DND-41 (cell line): Measurements from ENCODE around the gene CHCT1.
"Not testable (repeated sequence)": the region's sequence is repeated elsewhere in the genome, so short reads cannot be mapped to it uniquely, and the experiment has no call there.

Experiments
- ATAC-seq: fragments of 200-7000 bp; cut with Tn5 transposase; 3 replicates; pipeline ENCODE4 v1.9.1; 2021; ENCODE audit warnings: low read depth; ENCODE audit not compliant: insufficient read depth
- DNase-seq: peaks from one replicate; pipeline ENCODE4 v3.0.0-alpha.2; 2020
- H2AFZ ChIP-seq: 2 replicates; pipeline ENCODE4 v1.6.0; 2012; ENCODE audit warnings: low read depth, low read length
- H3K27ac ChIP-seq: 2 replicates; pipeline ENCODE4 v1.5.1; 2012; ENCODE audit warnings: low read length, inconsistent platforms
- H3K27me3 ChIP-seq: fragments of 200-600 bp; sonication (generic); 2 replicates; pipeline ENCODE4 v1.6.0; 2012; ENCODE audit warnings: low read length, mild to moderate bottlenecking, inconsistent platforms; ENCODE audit not compliant: insufficient read depth, poor library complexity
- H3K36me3 ChIP-seq: 2 replicates; pipeline ENCODE4 v1.5.1; 2012; ENCODE audit warnings: low read length, inconsistent platforms; ENCODE audit not compliant: insufficient read depth
- H3K4me1 ChIP-seq: 2 replicates; pipeline ENCODE4 v1.5.1; 2012; ENCODE audit warnings: mild to moderate bottlenecking, low read length; ENCODE audit not compliant: insufficient read depth
- H3K4me2 ChIP-seq: 2 replicates; pipeline ENCODE4 v1.6.0; 2012; ENCODE audit warnings: mild to moderate bottlenecking, moderate library complexity, low read length, inconsistent platforms; ENCODE audit not compliant: insufficient read depth
- H3K4me3 ChIP-seq, 2 experiments: fragments of 200-600 bp in 1 of 2; shearing (Covaris generic) in 1 of 2; 2 replicates each; pipeline ENCODE4 v1.5.1; 2012 to 2016; ENCODE audit warnings: inconsistent platforms in 2 of 2, low read length in 2 of 2, mild to moderate bottlenecking in 2 of 2, low read depth in 1 of 2, moderate library complexity in 1 of 2
- H3K79me2 ChIP-seq: 2 replicates; pipeline ENCODE4 v1.6.0; 2012; ENCODE audit warnings: low read length, inconsistent platforms; ENCODE audit not compliant: insufficient read depth
- H3K9ac ChIP-seq: 2 replicates; pipeline ENCODE4 v1.6.0; 2012; ENCODE audit warnings: low read depth, mild to moderate bottlenecking, inconsistent platforms, low read length, moderate library complexity
- H3K9me3 ChIP-seq: 2 replicates; pipeline ENCODE4 v1.5.1; 2012; ENCODE audit warnings: low read length, moderate library complexity, mild to moderate bottlenecking, inconsistent platforms; ENCODE audit not compliant: insufficient read depth, severe bottlenecking
- H4K20me1 ChIP-seq: 2 replicates; pipeline ENCODE4 v1.6.0; 2012; ENCODE audit warnings: low read length; ENCODE audit not compliant: insufficient read depth
- EZH2 ChIP-seq: IDR thresholded peaks from 3 replicates; pipeline ENCODE4 v1.6.1; 2012; ENCODE audit warnings: borderline replicate concordance, low read depth, mild to moderate bottlenecking, moderate library complexity, low read length, inconsistent platforms; ENCODE audit not compliant: severe bottlenecking
- TF ChIP-seq, protein P1 (sequence below): IDR thresholded peaks from 2 replicates; pipeline ENCODE4 v1.5.1; 2012; ENCODE audit warnings: borderline replicate concordance, low read length, moderate library complexity, mild to moderate bottlenecking; ENCODE audit not compliant: poor library complexity, severe bottlenecking; ENCODE audit errors: extremely low read depth

The CHCT1 gene

DNA sequence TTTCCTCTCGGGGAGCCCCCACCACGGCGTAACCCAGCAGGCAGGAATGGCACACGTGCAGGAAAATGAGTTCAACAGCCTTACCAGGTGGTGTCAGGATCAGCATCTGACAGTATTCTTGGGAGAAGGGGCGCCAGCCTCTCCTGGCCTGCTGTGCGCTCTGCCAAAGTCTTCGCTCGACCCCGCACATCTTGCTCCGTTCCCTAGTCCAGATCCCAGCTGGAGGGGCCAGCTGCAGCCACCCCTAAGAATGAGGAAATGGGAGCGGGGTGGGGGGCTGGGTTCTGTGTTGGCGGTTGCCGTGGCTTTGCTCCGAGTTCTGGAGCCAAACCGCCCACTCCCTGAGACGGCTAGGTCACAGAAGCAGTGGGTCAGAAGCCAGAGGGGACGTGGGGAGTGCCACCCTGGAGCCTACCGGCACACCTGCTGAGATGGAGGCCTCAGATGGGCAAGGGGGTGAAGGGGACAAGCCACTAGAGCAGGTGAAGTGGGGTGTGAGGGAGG lies at the start of gene CHCT1:
CHCT1 (plus strand) TSS at position 328 of the 504 bp plus-strand sequence; CDS start at position 432, 104 bp downstream.
- no peak for ATAC-seq
- Histone ChIP-seq H3K9ac (no peak within 1 kb of the TSS), H3K79me2 (no peaks in the 10 kb centered on the region), H2AFZ (no peak within 1 kb of the TSS), H3K4me3 (no peak within 1 kb of the TSS), H3K4me1 (no peaks in the 10 kb centered on the region), H3K4me2 (no peak within 1 kb of the TSS), H3K27ac (no peak within 1 kb of the TSS), H3K9me3 (no peaks in the 10 kb centered on the region), H3K27me3 (no peaks in the 10 kb centered on the region), H4K20me1 (no peaks in the 10 kb centered on the region), H3K36me3 (no peaks in the 10 kb centered on the region)
- DNase-seq = no peak
- TF ChIP-seq, protein P1, sequence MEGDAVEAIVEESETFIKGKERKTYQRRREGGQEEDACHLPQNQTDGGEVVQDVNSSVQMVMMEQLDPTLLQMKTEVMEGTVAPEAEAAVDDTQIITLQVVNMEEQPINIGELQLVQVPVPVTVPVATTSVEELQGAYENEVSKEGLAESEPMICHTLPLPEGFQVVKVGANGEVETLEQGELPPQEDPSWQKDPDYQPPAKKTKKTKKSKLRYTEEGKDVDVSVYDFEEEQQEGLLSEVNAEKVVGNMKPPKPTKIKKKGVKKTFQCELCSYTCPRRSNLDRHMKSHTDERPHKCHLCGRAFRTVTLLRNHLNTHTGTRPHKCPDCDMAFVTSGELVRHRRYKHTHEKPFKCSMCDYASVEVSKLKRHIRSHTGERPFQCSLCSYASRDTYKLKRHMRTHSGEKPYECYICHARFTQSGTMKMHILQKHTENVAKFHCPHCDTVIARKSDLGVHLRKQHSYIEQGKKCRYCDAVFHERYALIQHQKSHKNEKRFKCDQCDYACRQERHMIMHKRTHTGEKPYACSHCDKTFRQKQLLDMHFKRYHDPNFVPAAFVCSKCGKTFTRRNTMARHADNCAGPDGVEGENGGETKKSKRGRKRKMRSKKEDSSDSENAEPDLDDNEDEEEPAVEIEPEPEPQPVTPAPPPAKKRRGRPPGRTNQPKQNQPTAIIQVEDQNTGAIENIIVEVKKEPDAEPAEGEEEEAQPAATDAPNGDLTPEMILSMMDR = no peak
- no peak for TF ChIP-seq EZH2

DNA sequence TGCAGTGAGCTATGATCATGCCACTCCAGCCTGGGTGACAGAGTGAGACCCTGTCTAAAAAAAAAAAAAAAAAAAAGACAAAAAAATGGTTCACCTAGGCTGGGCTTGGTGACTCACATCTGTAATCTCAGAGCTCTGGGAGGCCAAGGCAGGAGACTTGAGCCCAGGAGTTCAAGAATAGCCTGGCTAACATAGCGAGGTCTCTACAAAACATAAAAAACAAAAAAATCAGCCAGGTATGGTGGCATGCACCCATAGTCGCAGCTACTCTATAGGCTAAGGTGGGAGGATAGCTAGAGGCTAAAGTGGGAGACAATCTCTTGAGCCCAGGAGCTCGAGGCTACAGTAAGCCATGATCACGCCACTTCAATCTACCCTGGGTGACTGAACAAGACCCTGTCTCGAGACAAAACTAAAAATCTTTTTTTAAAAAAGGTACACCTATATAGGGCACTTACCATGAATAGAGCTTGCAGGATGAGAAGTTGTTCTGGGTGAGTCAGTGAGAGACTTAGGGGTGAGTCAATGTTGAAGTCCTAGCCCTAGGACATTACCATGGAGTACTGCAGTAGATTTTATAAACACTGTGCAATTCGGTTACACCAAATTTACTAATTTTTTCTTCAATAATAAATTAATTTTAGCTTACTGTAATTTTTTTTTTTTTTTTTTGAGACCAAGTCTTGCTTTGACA lies 49.4 kb upstream of the CHCT1 start:
- Histone ChIP-seq H3K79me2 (peaks cover 67% of the 10 kb centered on the region), H3K4me2 (no peak overlapping the region), H2AFZ (no peak overlapping the region), H3K27ac (no peak overlapping the region), H4K20me1 (no peaks in the 10 kb centered on the region; the same call in 1 of the 2 replicates), H3K4me3 (no peak overlapping the region), H3K36me3 (peaks cover 7% of the 10 kb centered on the region; the same call in 1 of the 2 replicates), H3K4me1 (no peaks in the 10 kb centered on the region), H3K9me3 (no peaks in the 10 kb centered on the region), H3K27me3 (no peaks in the 10 kb centered on the region), H3K9ac (no peak overlapping the region)
- ATAC-seq = no peak
- DNase-seq = no peak
- TF ChIP-seq, protein P1 = no peak
- TF ChIP-seq EZH2 = no peak

DNA sequence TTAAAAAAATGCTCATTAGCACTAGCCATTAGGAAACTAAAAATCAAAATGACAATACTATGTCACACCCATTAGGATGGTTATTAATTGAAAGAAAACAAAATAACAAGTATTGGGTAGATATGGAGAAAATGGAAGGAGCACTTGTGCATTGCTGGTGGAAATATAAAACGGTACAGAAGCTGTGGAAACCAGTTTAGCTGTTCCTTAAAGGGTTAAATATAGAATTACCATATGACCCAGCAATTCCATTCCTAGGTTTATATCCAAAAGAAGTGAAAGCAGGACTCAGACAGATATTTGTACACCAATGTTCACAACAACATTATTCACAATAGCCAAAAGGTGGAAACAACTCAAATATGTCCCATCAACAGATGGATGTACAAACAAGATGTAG lies 44.1 kb upstream of the CHCT1 start:
- not testable (repeated sequence) for H2AFZ ChIP-seq, ATAC-seq, H3K4me3 ChIP-seq, H4K20me1 ChIP-seq, H3K9me3 ChIP-seq, H3K4me2 ChIP-seq, H3K27me3 ChIP-seq, H3K9ac ChIP-seq, H3K27ac ChIP-seq, H3K4me1 ChIP-seq, DNase-seq
- Histone ChIP-seq H3K79me2 (peaks cover 54% of the 10 kb centered on the region), H3K36me3 (peaks cover 13% of the 10 kb centered on the region)

DNA sequence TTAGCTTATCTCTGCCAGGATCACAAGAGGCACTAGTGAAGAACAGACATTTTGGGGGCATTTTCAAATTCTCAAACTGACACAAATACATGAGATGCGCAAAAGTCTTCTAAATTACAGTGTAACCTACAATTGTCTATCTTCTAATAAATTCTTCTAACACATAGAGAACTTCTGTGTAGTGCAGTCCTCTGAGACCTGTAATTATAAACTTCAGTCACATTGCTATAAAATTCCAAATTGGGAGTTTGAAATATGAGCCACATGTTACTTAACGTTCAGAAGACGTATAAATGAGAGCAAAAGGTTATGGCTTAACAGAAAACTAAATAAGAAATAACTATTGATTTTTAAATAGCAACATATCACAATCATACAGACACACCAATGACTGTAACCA lies 42.8 kb upstream of the CHCT1 start:
- H3K4me2 ChIP-seq = not testable (repeated sequence)

More for the DNA sequence above, 42.8 kb upstream of the CHCT1 start:
- not testable (repeated sequence) for H3K4me3 ChIP-seq, H3K36me3 ChIP-seq, H2AFZ ChIP-seq, H3K9me3 ChIP-seq, H3K27me3 ChIP-seq, ATAC-seq, DNase-seq, H3K27ac ChIP-seq, H3K9ac ChIP-seq, H3K4me1 ChIP-seq
- H4K20me1 ChIP-seq = peaks cover 11% of the 10 kb centered on the region
- H3K79me2 ChIP-seq = peaks cover 58% of the 10 kb centered on the region
